Activated CD8-positive, alpha-beta memory T cell treated with anti-CD3 and anti-CD28 coated beads for 36 hours (primary cell): ENCODE measurements around the gene EFCAB9. TPM values are rescaled to one million over a fixed set of nuclear protein-coding genes. Genes with fewer than 3 reads are reported as not detected.
"Not testable (repeated sequence)": the region's sequence is repeated elsewhere in the genome, so short reads cannot be mapped to it uniquely, and the experiment has no call there.

Source experiments
- CTCF ChIA-PET: fragments of 350-600 bp; sonication (Branson Sonifier 250); formaldehyde crosslinking; loops from one replicate; lab custom pipeline; 2021; ENCODE audit warnings: antibody characterized with exemption; lab: Charles Lee
- POLR2A ChIA-PET: fragments of 350-600 bp; sonication (Branson Sonifier 250); formaldehyde crosslinking; loops from one replicate; lab custom pipeline; 2021; ENCODE audit warnings: antibody characterized with exemption; lab: Charles Lee
- total RNA-seq, 2 experiments: library from RNA; stranded (reverse); gene quantifications; one replicate each; pipeline ENCODE4 v1.2.3, GENCODE V29; 2021

EFCAB9 gene
- total RNA-seq, 2 experiments from 2014 or later: not detected

DNA sequence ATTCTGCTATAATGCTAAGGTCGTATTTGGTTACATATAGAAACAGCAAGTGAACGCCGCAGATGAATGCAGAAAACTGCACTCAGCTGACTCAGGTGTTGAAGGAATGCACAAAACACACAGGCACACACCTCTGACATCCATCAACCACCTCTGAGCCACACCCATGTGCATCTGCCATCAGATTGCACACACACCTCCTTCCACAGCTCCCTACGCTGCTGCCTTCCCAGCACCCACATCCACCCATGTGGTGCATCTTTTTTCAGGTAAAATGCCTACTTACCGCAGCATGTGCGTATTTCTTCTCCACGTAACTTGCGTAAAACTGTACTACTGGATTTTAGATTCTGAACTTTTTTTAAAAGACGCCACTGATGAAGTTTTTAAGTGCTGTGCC is 13.0 kb upstream of the EFCAB9 start:
- ChIA-PET CTCF (interaction anchor here (1.6 kb wide), 1 partner anchor 75 kb away, joined by 5 read pairs; no protein-coding TSS in a partner anchor), POLR2A (interaction anchor here (0.6 kb wide), 1 partner anchor 1962 kb away, joined by 3 read pairs; no protein-coding TSS in a partner anchor)

DNA sequence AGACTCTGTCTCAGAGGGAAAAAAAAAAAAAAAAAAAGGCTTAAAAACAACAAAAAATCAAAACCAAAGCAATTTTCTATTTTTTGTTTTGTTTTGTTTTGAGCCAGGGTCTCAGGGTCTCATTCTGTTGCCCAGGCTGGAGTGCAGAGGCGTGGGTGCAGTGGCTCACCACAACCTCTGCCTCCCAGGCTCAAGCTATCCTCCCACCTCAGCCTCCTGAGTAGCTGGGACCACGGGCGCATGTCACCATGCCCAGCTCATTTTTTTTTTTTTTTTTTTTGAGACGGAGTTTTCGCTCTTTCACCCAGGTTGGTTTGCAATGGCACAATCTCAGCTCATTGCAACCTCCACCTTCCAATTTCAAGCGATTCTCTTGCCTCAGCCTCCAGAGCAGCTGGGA is 11.7 kb upstream of the EFCAB9 start:
- ChIA-PET CTCF (interaction anchor here (0.6 to 2.9 kb wide), 6 partner anchors 8 to 183 kb away, joined by 3 to 20 read pairs (median 4); no protein-coding TSS in a partner anchor), POLR2A (no interaction called here)

DNA sequence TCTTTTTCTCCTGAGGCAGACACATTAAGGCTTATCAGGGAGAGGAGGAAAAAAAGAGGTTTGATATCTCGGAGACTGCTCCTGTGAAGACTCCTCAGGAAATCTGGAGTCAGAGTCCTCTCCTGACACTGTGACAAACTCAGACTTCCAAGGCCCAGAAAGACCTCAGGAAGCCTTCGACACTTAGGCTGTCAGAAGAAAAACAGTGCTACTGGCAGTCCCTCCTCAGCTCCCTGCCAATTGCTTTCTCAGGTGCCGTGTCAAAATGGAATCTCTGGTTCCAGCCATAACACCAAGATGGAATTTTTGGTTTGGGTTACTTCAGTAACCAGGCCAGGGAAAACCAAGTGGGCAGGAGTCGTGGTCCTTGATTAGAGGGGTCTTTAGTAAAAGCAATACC is 10.1 kb upstream of the EFCAB9 start:
- ChIA-PET POLR2A (interaction anchor here (2.3 kb wide), 1 partner anchor 10 kb away, joined by 18 read pairs; no protein-coding TSS in a partner anchor), CTCF (interaction anchor here (0.6 to 2.9 kb wide), 6 partner anchors 9 to 99 kb away, joined by 3 to 20 read pairs (median 3); no protein-coding TSS in a partner anchor)

DNA sequence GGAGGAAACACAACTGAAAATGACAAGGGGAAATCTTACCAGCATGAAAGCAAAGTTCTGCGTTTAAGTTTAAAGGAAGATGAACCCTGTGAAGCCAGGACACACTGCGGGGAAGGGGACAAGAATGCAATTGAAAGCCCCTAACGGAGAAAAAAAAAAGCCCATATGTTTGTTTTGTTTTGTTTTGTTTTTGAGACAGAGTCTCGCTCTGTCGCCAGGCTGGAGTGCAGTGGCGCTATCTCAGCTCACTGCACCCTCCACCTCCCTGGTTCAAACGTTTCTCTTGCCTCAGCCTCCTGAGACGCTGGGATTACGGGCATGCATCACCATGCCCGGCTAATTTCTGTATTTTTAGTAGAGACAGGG is 8.9 kb upstream of the EFCAB9 start:
- POLR2A ChIA-PET: interaction anchor here (1.0 to 3.6 kb wide), 3 partner anchors 10 to 74 kb away, joined by 4 to 50 read pairs (median 18); no protein-coding TSS in a partner anchor
- CTCF ChIA-PET: interaction anchor here (1.5 to 5.9 kb wide), 3 partner anchors 10 to 78 kb away, joined by 3 to 56 read pairs (median 20); no protein-coding TSS in a partner anchor

DNA sequence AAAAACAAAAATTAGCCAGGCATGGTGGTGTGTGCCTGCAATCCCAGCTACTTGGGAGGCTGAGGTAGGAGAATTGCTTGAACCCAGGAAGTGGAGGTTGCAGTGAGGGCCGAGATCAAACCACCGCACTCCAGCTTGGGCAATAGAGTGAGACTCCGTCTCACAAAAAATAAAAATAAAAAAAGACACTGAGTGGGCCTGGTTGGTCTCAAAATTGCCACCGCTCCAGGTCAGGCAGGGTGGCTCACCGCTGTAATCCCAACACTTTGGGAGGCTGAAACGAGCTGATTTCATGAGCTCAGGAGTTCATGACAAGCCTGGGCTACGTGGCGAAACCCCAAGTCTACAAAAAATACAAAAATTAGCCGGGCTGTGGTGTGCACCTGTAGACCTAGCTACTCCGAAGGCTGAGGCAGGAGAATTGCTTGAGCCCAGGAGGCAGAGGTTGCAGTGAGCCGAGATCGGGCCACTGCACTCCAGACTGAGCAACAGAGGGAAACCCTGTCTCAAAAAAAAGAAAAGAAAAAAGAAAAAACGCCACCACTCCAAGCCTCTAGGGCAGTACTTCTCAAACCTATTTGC is 7.8 kb upstream of the EFCAB9 start:
- POLR2A ChIA-PET: interaction anchor here (0.6 to 3.6 kb wide), 6 partner anchors 8 to 877 kb away, joined by 5 to 50 read pairs (median 11); partner anchors contain the start of gene FBXW11
- CTCF ChIA-PET: interaction anchor here (0.7 to 5.9 kb wide), 11 partner anchors 7 to 119 kb away, joined by 3 to 56 read pairs (median 6); partner anchors contain the start of gene UBTD2

DNA sequence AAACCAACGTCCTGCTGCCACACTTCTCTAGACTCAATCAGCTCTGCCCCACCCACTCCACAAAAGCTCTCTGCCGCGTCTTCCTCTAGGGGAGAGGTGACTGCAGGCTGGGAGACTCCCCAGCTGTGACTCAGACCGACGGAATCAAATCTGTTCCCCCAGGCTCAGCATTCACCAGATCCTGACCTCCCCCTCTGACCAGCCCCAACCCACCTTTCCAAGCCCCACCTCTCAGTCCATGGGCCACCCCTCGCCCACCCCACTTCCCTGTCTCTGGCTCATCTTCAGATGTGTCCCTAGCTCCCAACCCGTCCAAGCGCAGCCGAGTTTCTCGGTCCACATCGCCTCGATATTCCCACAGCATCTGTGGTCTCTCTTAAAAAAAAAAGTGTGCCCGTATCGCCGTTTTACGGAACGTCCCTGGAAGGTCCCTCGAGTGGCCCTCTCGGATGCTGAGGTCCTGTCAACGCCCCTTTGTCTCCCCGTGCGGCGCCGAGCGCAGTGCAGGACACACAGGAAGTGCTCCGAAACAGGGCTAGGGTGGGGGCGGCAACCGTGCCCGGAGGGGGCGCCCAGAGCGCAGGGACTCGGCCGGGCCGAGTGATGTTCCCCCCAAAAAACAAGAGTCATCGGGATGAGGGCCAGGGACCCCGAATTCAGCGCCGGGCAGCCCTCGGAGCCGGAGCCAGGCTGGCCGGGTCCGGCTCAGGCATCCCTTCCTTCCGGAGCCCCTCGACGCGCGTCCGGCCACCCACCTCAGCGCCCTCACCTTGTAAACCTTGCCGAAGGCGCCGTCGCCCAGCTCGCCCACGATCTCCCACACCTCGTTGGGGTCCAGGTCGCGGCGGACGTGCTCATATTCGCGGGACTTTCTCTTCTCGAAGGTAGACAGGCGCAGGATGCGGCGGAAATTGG is 6.6 kb upstream of the EFCAB9 start:
- CTCF ChIA-PET: interaction anchor here (0.9 to 5.9 kb wide), 12 partner anchors 8 to 275 kb away, joined by 3 to 56 read pairs (median 6); partner anchors contain the start of gene UBTD2
- POLR2A ChIA-PET: interaction anchor here (0.7 to 3.6 kb wide), 8 partner anchors 9 to 181 kb away, joined by 3 to 50 read pairs (median 8); partner anchors contain the start of genes FBXW11 and UBTD2

DNA sequence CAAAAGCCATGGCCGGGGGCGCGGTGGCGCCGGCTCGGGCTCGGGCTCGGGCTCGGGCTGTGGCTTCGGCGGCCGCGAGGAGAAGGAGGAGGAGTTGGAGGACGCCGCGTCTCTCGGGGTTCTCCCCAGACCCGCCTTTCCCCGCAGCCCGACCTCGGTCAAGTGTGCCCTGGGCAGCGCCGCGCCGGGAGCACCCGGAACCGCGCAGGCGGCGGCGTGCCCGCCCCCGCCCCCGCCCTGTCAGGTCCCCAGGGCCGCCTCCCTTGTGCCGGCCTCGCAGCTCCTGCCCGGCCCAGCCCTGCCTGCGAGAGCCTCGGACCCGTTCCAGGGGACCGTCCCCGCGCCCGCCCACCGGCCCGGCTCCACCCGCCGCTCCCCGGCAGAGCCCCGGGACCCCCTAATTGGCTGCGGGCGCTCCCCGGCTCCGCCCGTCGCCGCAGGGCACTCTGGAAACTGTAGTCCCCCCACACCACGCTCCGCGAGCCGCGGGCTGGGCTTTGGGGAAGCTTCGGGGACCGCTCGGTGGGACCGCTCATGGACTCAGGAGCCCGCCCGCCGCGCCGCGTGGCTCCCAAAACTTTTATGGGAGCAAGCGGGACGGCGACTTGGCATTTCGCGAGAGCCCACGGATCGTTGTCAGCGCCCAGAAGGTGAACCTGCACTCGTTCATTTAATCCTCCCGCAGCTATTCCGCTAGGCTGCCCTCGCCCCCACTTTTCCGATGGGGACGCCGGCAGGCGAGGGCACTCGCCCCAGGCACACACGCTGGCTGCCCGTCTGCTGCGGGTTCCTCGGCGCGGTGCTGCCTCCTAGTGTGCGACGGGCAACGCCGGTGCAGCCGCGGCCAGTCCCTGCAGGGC is 5.7 kb upstream of the EFCAB9 start, which contains the start of gene STK10:
Gene STK10, minus strand, starts transcription at position 192 of the 860 bp plus-strand sequence. Its CDS starts 182 bp downstream, at position 10.
- POLR2A ChIA-PET: interaction anchor here (0.6 to 3.6 kb wide), 4 partner anchors 14 to 95 kb away, joined by 3 to 50 read pairs (median 6); partner anchors contain the start of gene UBTD2
- CTCF ChIA-PET: interaction anchor here (0.7 to 5.9 kb wide), 24 partner anchors 9 to 276 kb away, joined by 3 to 56 read pairs (median 5); no protein-coding TSS in a partner anchor

DNA sequence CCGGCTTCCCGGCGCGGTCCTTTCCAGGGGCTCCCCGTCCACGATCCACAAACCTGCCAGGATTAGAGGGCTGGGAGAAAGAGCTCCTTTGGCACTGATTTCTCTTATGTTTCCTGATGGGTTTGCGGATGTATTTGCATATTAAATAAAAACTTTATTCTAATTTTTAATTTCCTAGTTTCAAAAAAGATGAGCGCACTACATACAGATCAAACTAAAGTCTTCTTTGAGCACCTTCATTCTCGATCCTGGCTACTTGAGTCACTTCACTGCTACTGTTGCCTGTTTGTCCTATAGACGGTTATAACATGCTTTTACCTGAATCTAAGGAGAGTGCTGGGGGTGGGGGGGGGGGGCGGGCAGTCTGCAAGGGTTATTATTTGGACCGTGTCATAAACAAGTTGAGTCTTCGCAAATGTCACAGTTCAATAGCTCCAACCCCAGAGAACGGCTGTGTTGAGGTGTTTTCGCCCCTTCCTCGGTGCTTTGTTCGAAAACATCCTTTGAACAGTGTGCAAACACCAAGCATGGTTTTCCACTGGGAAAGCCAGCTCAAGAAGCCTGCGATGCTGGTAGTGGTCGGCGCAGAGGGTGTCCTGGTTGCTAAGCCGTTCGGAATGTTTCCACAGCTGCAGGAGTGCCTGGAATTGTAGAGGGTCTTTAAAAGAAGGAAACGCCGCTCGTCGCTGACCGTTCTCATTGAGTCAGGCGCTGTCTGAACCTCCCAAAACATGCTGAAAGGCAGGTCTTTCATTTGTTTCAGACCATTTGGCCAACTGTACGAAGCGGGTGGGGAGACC is 4.9 kb upstream of the EFCAB9 start:
- ChIA-PET CTCF (interaction anchor here (0.5 to 5.9 kb wide), 23 partner anchors 9 to 277 kb away, joined by 3 to 56 read pairs (median 5); no protein-coding TSS in a partner anchor), POLR2A (interaction anchor here (1.7 kb wide), 1 partner anchor 94 kb away, joined by 9 read pairs; the partner anchor contains the start of gene UBTD2)

DNA sequence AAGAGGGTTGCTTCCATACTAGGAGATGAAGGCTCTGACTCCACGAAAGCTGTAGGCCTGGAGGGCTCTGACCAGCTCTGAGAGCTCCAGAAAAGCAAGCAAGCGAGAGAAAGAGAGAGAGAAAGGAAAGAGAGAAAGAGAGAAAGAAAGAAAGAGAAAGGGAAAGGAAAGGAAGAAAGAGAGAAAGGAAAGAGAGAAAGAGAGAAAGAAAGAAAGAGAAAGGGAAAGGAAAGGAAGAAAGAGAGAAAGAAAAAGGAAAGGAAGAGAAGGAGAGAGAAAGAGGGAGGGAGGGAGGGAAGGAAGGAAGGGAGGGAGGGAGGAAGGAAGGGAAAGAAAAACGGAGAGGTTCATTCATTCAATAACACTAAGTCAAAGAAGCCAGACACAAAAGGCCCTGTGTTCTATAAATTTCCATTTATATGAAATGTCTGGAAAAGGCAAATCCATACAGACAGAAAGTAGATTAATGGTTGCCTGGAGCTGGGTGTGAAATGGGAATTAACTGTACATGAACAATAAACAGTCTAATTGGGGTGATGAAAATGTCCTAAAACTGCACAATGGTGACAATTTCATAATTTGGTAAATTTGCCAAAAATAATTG is 4.2 kb upstream of the EFCAB9 start:
- POLR2A ChIA-PET: no interaction called here
- CTCF ChIA-PET: interaction anchor here (0.5 to 5.9 kb wide), 7 partner anchors 11 to 133 kb away, joined by 3 to 56 read pairs (median 9); no protein-coding TSS in a partner anchor

DNA sequence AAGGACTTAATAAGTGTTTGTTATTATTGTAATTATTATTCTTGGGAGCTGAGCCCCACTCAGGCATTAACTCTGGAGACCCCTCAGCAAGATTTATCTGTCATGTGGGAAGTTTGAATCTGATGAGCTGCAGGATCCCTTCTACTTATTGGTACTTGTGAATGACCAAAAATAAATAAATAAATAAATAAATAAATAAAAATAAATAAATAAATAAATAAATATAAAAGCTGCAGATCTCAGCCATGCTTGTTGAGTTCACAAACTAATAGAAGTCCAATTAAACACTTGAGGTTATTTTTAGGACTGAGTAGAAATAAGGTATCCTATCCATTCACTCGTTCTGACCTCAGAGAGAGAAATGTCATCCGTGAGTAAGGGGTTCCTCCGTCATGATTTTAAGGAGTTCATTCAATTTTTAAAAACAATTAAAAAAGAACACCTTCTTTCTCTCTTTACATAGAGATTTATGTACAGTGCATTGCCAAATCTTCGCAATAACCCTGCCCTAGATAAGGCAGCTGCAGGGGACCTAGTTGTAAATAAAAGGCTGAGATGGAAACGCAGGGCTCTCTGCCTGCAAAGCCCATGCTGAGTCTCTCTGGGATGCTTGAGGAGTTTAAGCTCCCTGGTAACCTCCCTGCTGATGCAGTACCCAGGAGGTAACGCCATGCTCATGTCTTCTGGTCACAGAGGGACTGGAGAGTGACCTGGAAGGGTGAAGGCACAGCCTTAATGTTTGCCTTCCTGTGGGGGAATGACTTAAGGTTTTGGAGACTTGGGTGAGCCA is 1.2 kb downstream of the EFCAB9 start:
- ChIA-PET POLR2A (no interaction called here), CTCF (no interaction called here)

DNA sequence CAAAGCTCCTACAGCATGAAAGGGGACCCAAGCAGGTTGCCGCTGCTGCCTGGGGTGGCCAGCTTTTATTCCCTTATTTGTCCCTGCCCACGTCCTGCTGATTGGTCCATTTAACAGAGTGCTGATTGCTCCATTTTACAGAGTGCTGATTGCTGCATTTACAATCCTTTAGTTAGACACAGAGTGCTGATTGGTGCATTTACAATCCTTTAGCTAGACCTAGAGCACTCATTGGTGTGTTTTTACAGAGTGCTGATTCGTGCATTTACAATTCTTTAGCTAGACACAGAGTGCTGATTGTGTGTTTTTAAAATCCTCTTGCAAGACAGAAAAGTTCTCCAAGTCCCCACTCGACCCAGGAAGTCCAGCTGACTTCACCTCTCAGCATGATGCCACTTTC is 3.8 kb downstream of the EFCAB9 start:
- POLR2A ChIA-PET: not testable (repeated sequence)
- CTCF ChIA-PET: interaction anchor here (1.3 kb wide), 2 partner anchors 9 to 14 kb away, joined by 3 read pairs; partner anchors contain the start of gene STK10

DNA sequence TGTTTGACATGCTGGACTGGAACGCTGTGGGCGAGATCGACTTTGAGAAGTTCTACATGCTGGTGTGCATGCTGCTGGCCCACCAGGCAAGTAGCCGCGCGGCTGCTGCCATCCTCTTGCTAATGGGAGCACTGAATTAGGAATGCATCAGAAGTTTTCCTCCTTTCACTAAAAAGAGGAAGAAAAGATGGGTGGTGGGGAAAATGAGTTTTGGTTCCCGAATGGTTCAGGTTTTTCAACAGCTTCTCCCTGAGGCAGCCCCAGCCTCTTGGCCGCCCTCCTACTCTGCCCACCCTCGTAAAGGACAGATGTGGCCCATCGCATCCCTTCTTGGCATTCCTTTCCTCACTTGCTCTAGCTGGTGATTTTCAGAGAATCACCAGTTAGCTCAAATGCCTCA is 5.5 kb downstream of the EFCAB9 start:
- ChIA-PET CTCF (interaction anchor here (0.7 to 1.4 kb wide), 3 partner anchors 11 to 45 kb away, joined by 3 to 4 read pairs (median 3); partner anchors contain the start of gene STK10), POLR2A (no interaction called here)

DNA sequence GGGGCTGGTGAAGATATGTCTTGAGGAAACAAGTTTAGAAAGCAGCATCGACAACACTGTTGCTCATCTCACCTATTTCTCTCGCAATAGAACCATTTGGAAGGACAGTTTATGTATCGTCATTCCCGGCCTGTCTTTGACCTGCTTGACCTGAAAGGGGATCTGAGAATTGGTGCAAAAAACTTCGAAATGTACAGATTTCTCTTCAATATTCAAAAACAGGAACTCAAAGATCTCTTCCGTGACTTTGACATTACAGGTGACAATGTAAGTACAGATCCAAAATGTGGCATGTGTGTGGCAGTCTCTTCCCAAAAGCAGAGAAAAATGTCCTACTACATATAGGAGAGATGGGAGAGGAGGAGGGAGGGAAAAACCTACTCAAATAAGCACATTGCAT is 6.5 kb downstream of the EFCAB9 start:
- ChIA-PET CTCF (interaction anchor here (1.4 kb wide), 1 partner anchor 14 kb away, joined by 4 read pairs; no protein-coding TSS in a partner anchor), POLR2A (interaction anchor here (0.6 kb wide), 1 partner anchor 79 kb away, joined by 6 read pairs; no protein-coding TSS in a partner anchor)

DNA sequence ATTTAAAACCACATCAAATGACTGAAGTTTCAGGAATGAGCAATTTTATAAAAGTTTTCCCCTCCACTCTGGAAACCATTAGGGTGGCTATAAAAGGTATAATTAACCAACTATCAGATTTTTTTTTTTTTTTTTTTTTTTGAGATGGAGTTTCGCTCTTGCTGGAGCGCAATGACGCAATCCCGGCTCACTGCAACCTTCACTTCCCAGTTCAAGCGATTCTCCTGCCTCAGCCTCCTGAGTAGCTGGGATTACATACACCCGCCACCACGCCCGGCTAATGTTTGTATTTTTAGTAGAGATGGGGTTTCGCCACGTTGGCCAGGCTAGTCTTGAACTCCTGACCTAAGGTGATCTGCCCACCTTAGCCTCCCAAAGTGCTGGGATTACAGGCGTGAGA is 12.0 kb downstream of the EFCAB9 start:
- CTCF ChIA-PET: interaction anchor here (0.7 kb wide), 1 partner anchor 105 kb away, joined by 3 read pairs; no protein-coding TSS in a partner anchor
- POLR2A ChIA-PET: not testable (repeated sequence)

DNA sequence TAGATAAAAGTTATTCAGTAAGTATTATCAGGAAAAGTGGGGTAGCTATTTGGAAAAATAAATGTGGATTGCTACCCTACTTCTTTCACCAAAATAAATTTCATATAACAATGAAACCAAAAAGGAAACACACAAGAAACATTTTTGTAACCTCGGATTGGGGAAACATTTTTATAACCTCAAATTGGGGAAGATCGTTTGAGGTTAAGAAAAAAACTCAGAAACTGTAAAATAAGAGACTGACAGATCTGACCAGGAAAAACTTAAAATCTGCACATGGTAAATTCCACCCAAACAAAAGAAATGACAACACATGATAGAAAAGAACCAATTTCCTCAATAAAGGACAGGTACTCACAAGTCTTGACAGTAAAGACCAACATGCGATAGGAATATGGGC is 13.5 kb downstream of the EFCAB9 start:
- CTCF ChIA-PET: no interaction called here
- POLR2A ChIA-PET: interaction anchor here (0.6 kb wide), 1 partner anchor 163 kb away, joined by 4 read pairs; no protein-coding TSS in a partner anchor
